Upper lobe of left lung (tissue), 4 donors: ENCODE data around the gene PXDN.

Source experiments
- CTCF ChIP-seq, 6 experiments: fragments of 450-650 bp in 4 of 6; fragments of 200-600 bp in 2 of 6; sonication (generic) in 2 of 6; IDR thresholded peaks; one replicate each; pipeline ENCODE4 v1.5.1; 2016 to 2019; ENCODE audit warnings: antibody characterized with exemption in 6 of 6
- EP300 ChIP-seq, 4 donors: sonication (generic); formaldehyde crosslinking; IDR thresholded peaks; one replicate each; pipeline ENCODE4 v1.5.1; 2017; ENCODE audit warnings: antibody characterized with exemption in 4 of 4, control low read depth in 2 of 4

- TF ChIP-seq EP300 (IDR thresholded peaks at IDR 0.05) (no peak), CTCF (IDR thresholded peaks at IDR 0.05) (no peak)
Measured at GRCh38 chr2:1747065-1747941, 3.0 kb upstream of the PXDN start.
